H9 (cell line): Measurements from ENCODE around the gene NELFCD. TPM values are rescaled to one million over a fixed set of nuclear protein-coding genes. Genes with fewer than 3 reads are reported as not detected.
A peak's percentile ranks its signal among the peaks of the same experiment; 100 is the strongest.

Source experiments
- DNase-seq: peaks from one replicate; pipeline ENCODE4 v3.0.0-alpha.2; 2017
- H2AFZ ChIP-seq: one replicate; pipeline ENCODE4 v1.6.1; 2013; ENCODE audit warnings: mild to moderate bottlenecking, low read length, control low read depth, moderate library complexity
- H2AK5ac ChIP-seq: 2 replicates; pipeline ENCODE4 v1.6.1; 2013; ENCODE audit warnings: low read length, control low read depth, mixed read lengths; ENCODE audit not compliant: insufficient read length
- H2BK120ac ChIP-seq: one replicate; pipeline ENCODE4 v1.6.1; 2013; ENCODE audit warnings: low read depth, mild to moderate bottlenecking, low read length, control low read depth, inconsistent platforms; ENCODE audit not compliant: poor library complexity, severe bottlenecking
- H2BK12ac ChIP-seq: 2 replicates; pipeline ENCODE4 v1.6.1; 2013; ENCODE audit warnings: low read length, control low read depth, mixed read lengths, low read depth; ENCODE audit not compliant: insufficient read length
- H2BK15ac ChIP-seq: 2 replicates; pipeline ENCODE4 v1.6.1; 2013; ENCODE audit warnings: low read depth, low read length, control low read depth
- H2BK20ac ChIP-seq: one replicate; pipeline ENCODE4 v1.6.1; 2013; ENCODE audit warnings: low read depth, mild to moderate bottlenecking, low read length, control low read depth, inconsistent platforms; ENCODE audit not compliant: poor library complexity, severe bottlenecking
- H2BK5ac ChIP-seq: 2 replicates; pipeline ENCODE4 v1.6.1; 2013; ENCODE audit warnings: low read length, control low read depth, mixed read lengths; ENCODE audit not compliant: insufficient read length
- H3K14ac ChIP-seq: 2 replicates; pipeline ENCODE4 v1.6.1; 2013; ENCODE audit warnings: low read length, control low read depth; ENCODE audit not compliant: insufficient read depth
- H3K18ac ChIP-seq: 2 replicates; pipeline ENCODE4 v1.6.1; 2013; ENCODE audit warnings: low read depth, mild to moderate bottlenecking, mixed read lengths, low read length, control low read depth; ENCODE audit not compliant: insufficient read length
- H3K23ac ChIP-seq: 2 replicates; pipeline ENCODE4 v1.6.1; 2013; ENCODE audit warnings: low read length, control low read depth, mixed read lengths, low read depth; ENCODE audit not compliant: insufficient read length
- H3K23me2 ChIP-seq: 2 replicates; pipeline ENCODE4 v1.6.1; 2013; ENCODE audit warnings: low read depth, mild to moderate bottlenecking, mixed read lengths, low read length, control low read depth; ENCODE audit not compliant: insufficient read length, poor library complexity, severe bottlenecking
- H3K27ac ChIP-seq: 2 replicates; pipeline ENCODE4 v1.5.1; 2013; ENCODE audit warnings: low read length, control low read depth, mixed read lengths, low read depth; ENCODE audit not compliant: insufficient read length
- H3K27me3 ChIP-seq: 2 replicates; pipeline ENCODE4 v1.6.1; 2013; ENCODE audit warnings: low read length, control low read depth, inconsistent platforms; ENCODE audit not compliant: insufficient read depth
- H3K4ac ChIP-seq: 2 replicates; pipeline ENCODE4 v1.6.1; 2013; ENCODE audit warnings: low read depth, mild to moderate bottlenecking, control low read depth, inconsistent platforms, low read length, moderate library complexity
- H3K4me1 ChIP-seq: 2 replicates; pipeline ENCODE4 v1.6.1; 2013; ENCODE audit warnings: low read length, control low read depth, inconsistent platforms; ENCODE audit not compliant: insufficient read depth
- H3K4me2 ChIP-seq: 2 replicates; pipeline ENCODE4 v1.6.1; 2013; ENCODE audit warnings: low read length, control low read depth, mixed read lengths; ENCODE audit not compliant: insufficient read length, insufficient read depth
- H3K56ac ChIP-seq: 2 replicates; pipeline ENCODE4 v1.6.1; 2013; ENCODE audit warnings: low read depth, mild to moderate bottlenecking, mixed read lengths, low read length, control low read depth; ENCODE audit not compliant: insufficient read length
- H3K79me1 ChIP-seq: 2 replicates; pipeline ENCODE4 v1.6.1; 2013; ENCODE audit warnings: low read depth, mild to moderate bottlenecking, moderate library complexity, low read length, control low read depth, inconsistent platforms; ENCODE audit not compliant: insufficient read depth, poor library complexity, severe bottlenecking
- H3K79me2 ChIP-seq: 2 replicates; pipeline ENCODE4 v1.6.1; 2013; ENCODE audit warnings: low read length, control low read depth, inconsistent platforms; ENCODE audit not compliant: insufficient read depth
- H3K9ac ChIP-seq: 2 replicates; pipeline ENCODE4 v1.6.1; 2013; ENCODE audit warnings: low read length, control low read depth, mixed read lengths; ENCODE audit not compliant: insufficient read length; ENCODE audit errors: extremely low read depth
- H3K9me3 ChIP-seq: one replicate; pipeline ENCODE4 v1.6.1; 2013; ENCODE audit warnings: low read depth, low read length, inconsistent platforms; ENCODE audit not compliant: control insufficient read depth
- H3T11ph ChIP-seq: one replicate; pipeline ENCODE4 v1.6.1; 2013; ENCODE audit warnings: mild to moderate bottlenecking, low read length, control low read depth, inconsistent platforms
- H4K20me1 ChIP-seq: one replicate; pipeline ENCODE4 v1.6.1; 2013; ENCODE audit not compliant: control insufficient read depth, insufficient read length, insufficient read depth
- H4K5ac ChIP-seq: 2 replicates; pipeline ENCODE4 v1.6.1; 2013; ENCODE audit warnings: low read depth, mild to moderate bottlenecking, mixed read lengths, low read length, control low read depth; ENCODE audit not compliant: insufficient read length
- H4K8ac ChIP-seq: replicated peaks from 2 replicates; pipeline ENCODE4 v1.6.1; 2013; ENCODE audit warnings: low read length, control low read depth, mixed read lengths, low read depth; ENCODE audit not compliant: insufficient read length
- H4K91ac ChIP-seq: 2 replicates; pipeline ENCODE4 v1.6.1; 2013; ENCODE audit warnings: low read depth, mild to moderate bottlenecking, moderate library complexity, mixed read lengths, low read length, control low read depth; ENCODE audit not compliant: insufficient read length
- H3K27ac Mint-ChIP-seq, 3 experiments: 2 replicates in 2 of 3; 3 replicates in 1 of 3; pipeline ENCODE4 v1.8.0; 2020 to 2021; ENCODE audit warnings: mixed read lengths in 3 of 3, mild to moderate bottlenecking in 1 of 3, moderate library complexity in 1 of 3
- H3K27me3 Mint-ChIP-seq: 2 replicates; pipeline ENCODE4 v1.8.0; 2021; ENCODE audit warnings: low read depth, mild to moderate bottlenecking, moderate library complexity, mixed read lengths
- H3K36me3 Mint-ChIP-seq, 3 experiments: 2 replicates in 2 of 3; 3 replicates in 1 of 3; pipeline ENCODE4 v1.8.0; 2020 to 2021; ENCODE audit warnings: low read depth in 3 of 3, mixed read lengths in 3 of 3; ENCODE audit not compliant: insufficient read depth in 1 of 3
- H3K4me1 Mint-ChIP-seq, 2 experiments: 2 replicates each; pipeline ENCODE4 v1.8.0; 2020; ENCODE audit warnings: mixed read lengths in 2 of 2
- H3K4me3 Mint-ChIP-seq, 2 experiments: 2 replicates in 1 of 2; 3 replicates in 1 of 2; pipeline ENCODE4 v1.8.0; 2020 to 2021; ENCODE audit warnings: mild to moderate bottlenecking in 2 of 2, mixed read lengths in 2 of 2, moderate library complexity in 1 of 2
- H3K9me3 Mint-ChIP-seq, 2 experiments: 2 replicates in 1 of 2; 3 replicates in 1 of 2; pipeline ENCODE4 v1.8.0; 2020; ENCODE audit warnings: mild to moderate bottlenecking in 2 of 2, mixed read lengths in 2 of 2, moderate library complexity in 1 of 2
- WGBS: extraction: QIAGEN DNeasy Blood & Tissue Kit; methylation state at CpG from one replicate; pipeline ENCODE4 v1.1.7; 2013; ENCODE audit warnings: missing lambda C conversion rate, low lambda C conversion rate, mixed read lengths; ENCODE audit not compliant: insufficient read length; ENCODE audit errors: extremely low coverage; 5-methylcytosine and 5-hydroxymethylcytosine counted together
- total RNA-seq: library from RNA; stranded (reverse); gene quantifications from 2 replicates; pipeline ENCODE4 v1.2.1, GENCODE V29; 2021
- TF ChIP-seq, protein P1 (sequence below): fragments of 200-600 bp; sonication (generic); conservative IDR thresholded peaks from 3 replicates; pipeline ENCODE4 v1.8.0; 2021; ENCODE audit warnings: antibody characterized with exemption, mild to moderate bottlenecking

Gene NELFCD
- total RNA-seq, 1 experiment from 2014 or later: 57.8 TPM

DNA sequence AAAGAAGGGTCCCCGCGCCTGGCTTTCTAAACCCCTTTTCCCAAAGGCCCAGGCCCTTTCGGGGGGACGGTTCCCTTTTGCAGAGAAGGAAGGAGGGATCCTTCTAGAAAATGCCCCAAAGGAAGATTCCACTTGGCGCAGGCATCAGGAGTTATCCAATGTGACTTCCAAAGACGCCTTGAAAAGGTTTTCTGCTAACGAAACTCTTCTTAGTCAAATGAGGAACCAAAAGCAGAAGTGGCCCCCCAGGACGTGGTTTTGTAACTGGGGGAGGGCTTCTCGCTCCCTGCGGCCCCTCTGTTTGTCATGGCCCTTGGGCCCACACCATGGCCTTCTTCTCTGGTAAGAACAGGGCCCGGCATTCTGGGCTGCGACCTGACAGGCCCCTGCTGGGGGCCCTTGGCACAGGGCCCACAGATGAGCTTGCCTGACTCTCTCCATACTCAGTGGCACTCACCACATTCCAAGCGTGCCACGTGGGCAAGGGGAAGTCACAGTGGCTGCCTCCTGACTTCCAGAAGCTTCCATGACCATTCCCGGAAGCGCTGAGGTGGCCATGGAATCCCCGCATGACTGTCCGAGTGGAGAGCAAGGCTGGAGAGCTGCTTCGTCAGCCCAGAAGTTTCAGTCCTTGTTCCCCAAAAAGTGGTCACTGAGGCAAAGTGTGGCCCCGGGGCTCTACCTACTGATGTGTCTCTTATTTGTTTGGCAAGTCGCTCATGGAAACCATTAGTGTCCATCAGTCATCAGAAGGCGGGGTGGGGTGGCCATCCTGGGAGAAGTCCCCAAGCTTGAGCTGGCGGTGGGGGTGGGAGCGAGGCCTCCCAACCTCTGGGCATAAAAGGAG is 26.8 kb downstream of the NELFCD start:
- Mint-ChIP-seq H3K4me3 (peak overlapping the region; percentile 51 to 76), H3K36me3 (peaks cover 0 to 6% (median 5%) of the 10 kb centered on the region in 3 experiments; a peak in 3 of 7 replicates), H3K27me3 (peaks cover 35% of the 10 kb centered on the region), H3K27ac (no peak overlapping the region), H3K9me3 (no peaks in the 10 kb centered on the region), H3K4me1 (peaks cover 25 to 28% of the 10 kb centered on the region in 2 experiments)
- Histone ChIP-seq H3K27me3 (no peaks in the 10 kb centered on the region), H3K27ac (no peak overlapping the region), H2BK20ac (no peak overlapping the region), H3K4me2 (no peak overlapping the region), H3K79me1 (no peaks in the 10 kb centered on the region), H2AFZ (no peak overlapping the region), H2BK5ac (no peak overlapping the region), H2BK15ac (no peak overlapping the region), H3K56ac (no peak overlapping the region), H4K91ac (no peak overlapping the region), H3K4me1 (peaks cover 7% of the 10 kb centered on the region; the same call in 1 of the 2 replicates), H3T11ph (no peak overlapping the region), H3K18ac (no peak overlapping the region), H3K9ac (no peak overlapping the region), H2BK120ac (no peak overlapping the region), H3K23ac (no peak overlapping the region), H4K5ac (no peak overlapping the region), H3K14ac (no peak overlapping the region), H2AK5ac (no peak overlapping the region), H4K20me1 (no peaks in the 10 kb centered on the region), H3K23me2 (peaks cover 3% of the 10 kb centered on the region), H4K8ac (no peak overlapping the region), H3K9me3 (no peaks in the 10 kb centered on the region), H3K4ac (no peak overlapping the region), H3K79me2 (no peaks in the 10 kb centered on the region), H2BK12ac (no peak overlapping the region)
- DNase-seq: no peak
- TF ChIP-seq, protein P1, sequence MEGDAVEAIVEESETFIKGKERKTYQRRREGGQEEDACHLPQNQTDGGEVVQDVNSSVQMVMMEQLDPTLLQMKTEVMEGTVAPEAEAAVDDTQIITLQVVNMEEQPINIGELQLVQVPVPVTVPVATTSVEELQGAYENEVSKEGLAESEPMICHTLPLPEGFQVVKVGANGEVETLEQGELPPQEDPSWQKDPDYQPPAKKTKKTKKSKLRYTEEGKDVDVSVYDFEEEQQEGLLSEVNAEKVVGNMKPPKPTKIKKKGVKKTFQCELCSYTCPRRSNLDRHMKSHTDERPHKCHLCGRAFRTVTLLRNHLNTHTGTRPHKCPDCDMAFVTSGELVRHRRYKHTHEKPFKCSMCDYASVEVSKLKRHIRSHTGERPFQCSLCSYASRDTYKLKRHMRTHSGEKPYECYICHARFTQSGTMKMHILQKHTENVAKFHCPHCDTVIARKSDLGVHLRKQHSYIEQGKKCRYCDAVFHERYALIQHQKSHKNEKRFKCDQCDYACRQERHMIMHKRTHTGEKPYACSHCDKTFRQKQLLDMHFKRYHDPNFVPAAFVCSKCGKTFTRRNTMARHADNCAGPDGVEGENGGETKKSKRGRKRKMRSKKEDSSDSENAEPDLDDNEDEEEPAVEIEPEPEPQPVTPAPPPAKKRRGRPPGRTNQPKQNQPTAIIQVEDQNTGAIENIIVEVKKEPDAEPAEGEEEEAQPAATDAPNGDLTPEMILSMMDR: no peak
- no CpG with 5 or more reads among the region's 24 CpGs for WGBS
